ENCODE results near the gene TGOLN2. TPM values are rescaled to one million over a fixed set of nuclear protein-coding genes. Genes with fewer than 3 reads are reported as not detected.

Gene TGOLN2
- total and polyA plus RNA-seq, 10 of the 15 experiments (the other 5 are each of a cell fraction or from before 2014, with no cell fraction given), result 13.8 to 92.3 (median 49.4) TPM

DNA sequence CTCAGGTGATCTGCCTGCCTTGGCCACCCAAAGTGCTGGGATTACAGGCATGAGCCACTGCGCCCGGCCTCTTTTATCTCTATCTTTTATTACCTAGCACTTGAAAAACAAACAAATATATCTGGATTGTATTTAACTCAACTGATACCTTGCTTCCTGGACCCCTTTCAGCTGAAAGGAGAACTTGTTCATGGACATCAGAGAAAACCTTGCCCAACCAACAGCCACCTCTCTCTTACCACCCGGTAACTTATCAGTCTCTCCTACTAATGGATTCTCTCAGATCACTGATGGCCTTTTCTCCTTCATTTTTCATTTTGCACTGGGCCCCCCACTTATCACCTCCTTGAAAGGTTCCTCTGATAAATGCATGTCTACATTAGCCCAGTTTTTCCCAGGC, 19.8 kb upstream of the TGOLN2 start:
- Histone ChIP-seq H3K27me3 (replicated peaks in 1 of 2; ENCODE audit: control insufficient read depth in 2 of 2, insufficient read depth in 2 of 2, low read length in 1 of 2) (no peaks in the 10 kb centered on the region), H3K27ac (ENCODE audit: control insufficient read depth, insufficient read depth) (no peak overlapping the region), H3K79me2 (ENCODE audit: control insufficient read depth, insufficient read depth, low read length) (peaks cover 2% of the 10 kb centered on the region), H3K4me2 (ENCODE audit: control insufficient read depth, insufficient read depth) (no peak overlapping the region), H2AFZ (ENCODE audit: control insufficient read depth, low read depth, low read length) (no peak overlapping the region), H3K9ac (ENCODE audit: control insufficient read depth, insufficient read depth, low read length) (no peak overlapping the region), H3K36me3 (ENCODE audit: control insufficient read depth in 2 of 2, insufficient read depth in 2 of 2, low read length in 1 of 2) (peaks cover 1 to 10% of the 10 kb centered on the region in 2 experiments), H3K9me3 (replicated peaks; ENCODE audit: control insufficient read depth, insufficient read depth, low read length) (no peaks in the 10 kb centered on the region), H3K4me1 (ENCODE audit: control insufficient read depth, insufficient read depth, low read length) (no peaks in the 10 kb centered on the region), H3K4me3 (no peak overlapping the region), H4K20me1 (ENCODE audit: control insufficient read depth, insufficient read depth) (no peaks in the 10 kb centered on the region)
- no TSS peak for BruUV-seq (replicated peaks)
- intact Hi-C loops (cut with micrococcal nuclease; ENCODE audit: unreplicated experiment), result no loop called here
- FAIRE-seq (no peak), DNase-seq (ENCODE audit: low read depth, low spot score) (no peak), ATAC-seq (no peak)
- WGBS (ENCODE audit: insufficient coverage, insufficient replicate concordance, low lambda C conversion rate, missing lambda C conversion rate), result 98% methylated on average over 3 of the region's 3 CpGs
- in situ Hi-C loops (cut with MboI), result no loop called here
- ChIA-PET SMC1A (ENCODE audit: uncharacterized antibody, unreplicated experiment) (no interaction called here), RAD21 (ENCODE audit: unreplicated experiment) (no interaction called here), POLR2A (no interaction called here), CTCF (no interaction called here)
- no peak for TF ChIP-seq SUPT20H (IDR thresholded peaks at IDR 0.05; ENCODE audit: borderline replicate concordance, control insufficient read depth, low read depth, low read length)
- TF ChIP-seq NFXL1 (IDR thresholded peaks at IDR 0.05; ENCODE audit: borderline replicate concordance), result no peak
- TF ChIP-seq YY1 (IDR thresholded peaks at IDR 0.05; ENCODE audit: low read depth, low read length), result no peak
- TF ChIP-seq CREM (IDR thresholded peaks at IDR 0.05; ENCODE audit: low read depth), result no peak
- no peak for TF ChIP-seq ZSCAN29 (IDR thresholded peaks at IDR 0.05)
- no peak for TF ChIP-seq HDAC2 (IDR thresholded peaks at IDR 0.05)
- no peak for TF ChIP-seq RUNX3 (IDR thresholded peaks at IDR 0.05; ENCODE audit: low read length)
- no peak for TF ChIP-seq CEBPB (IDR thresholded peaks at IDR 0.05; ENCODE audit: borderline replicate concordance in 1 of 2, low read depth in 2 of 2, low read length in 2 of 2)
- TF ChIP-seq PBX3 (IDR thresholded peaks at IDR 0.05; ENCODE audit: insufficient replicate concordance, low read depth, low read length), result no peak
- no peak for TF ChIP-seq MTA3 (IDR thresholded peaks at IDR 0.05; ENCODE audit: borderline replicate concordance, low read length)
- no peak for TF ChIP-seq CHD2 (IDR thresholded peaks at IDR 0.05; ENCODE audit: borderline replicate concordance, low read depth, low read length)
- TF ChIP-seq ATF7 (IDR thresholded peaks at IDR 0.05; ENCODE audit: low read depth), result no peak
